Activated CD4-positive, alpha-beta T cell treated with anti-CD3 and anti-CD28 coated beads, Interleukin-10, Interleukin-2, amounts not matched to agents 100 ng/mL and 50 ng/mL, durations not matched to agents 16 hours and 8 hours (primary cell): ENCODE measurements around the gene GALNT9.

Experiments used
- DNase-seq: peaks from one replicate; pipeline ENCODE4 v3.0.0-alpha.2; 2020

GALNT9 gene

DNA sequence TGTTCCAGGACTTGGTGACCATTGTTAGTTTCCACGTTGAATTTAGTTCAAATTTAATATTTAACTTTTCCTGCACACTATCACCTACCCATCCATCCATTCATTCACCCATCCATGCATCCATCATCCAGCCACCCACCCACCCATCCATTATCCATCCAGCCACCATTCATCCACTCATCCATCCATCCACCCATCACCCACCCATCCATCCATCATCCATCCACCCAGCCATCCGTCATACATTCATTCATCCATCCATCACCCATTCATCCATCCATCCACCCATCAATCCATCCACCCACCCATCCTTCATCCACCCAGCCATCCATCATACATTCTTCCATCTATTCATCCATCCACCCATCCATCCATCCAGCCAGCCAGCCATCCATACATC lies 163.3 kb downstream of the GALNT9 start:
- no peak for DNase-seq

DNA sequence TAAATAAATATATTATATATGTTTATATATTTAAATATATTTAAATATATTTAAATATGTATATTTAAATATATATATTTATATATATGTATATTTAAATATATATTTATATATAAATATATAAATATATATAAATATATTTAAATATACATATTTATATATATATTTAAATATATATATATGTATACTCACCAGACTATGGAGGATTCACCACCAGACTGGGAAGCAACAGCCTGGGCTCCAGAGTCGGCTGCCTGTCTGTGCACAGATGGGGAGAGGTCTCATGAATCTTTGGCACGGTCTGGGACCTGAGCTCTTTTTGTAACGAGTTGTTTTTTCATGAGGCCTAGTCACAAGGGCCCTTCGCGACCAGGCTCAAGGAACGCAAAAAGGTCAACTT lies 163.8 kb downstream of the GALNT9 start:
- DNase-seq: no peak

DNA sequence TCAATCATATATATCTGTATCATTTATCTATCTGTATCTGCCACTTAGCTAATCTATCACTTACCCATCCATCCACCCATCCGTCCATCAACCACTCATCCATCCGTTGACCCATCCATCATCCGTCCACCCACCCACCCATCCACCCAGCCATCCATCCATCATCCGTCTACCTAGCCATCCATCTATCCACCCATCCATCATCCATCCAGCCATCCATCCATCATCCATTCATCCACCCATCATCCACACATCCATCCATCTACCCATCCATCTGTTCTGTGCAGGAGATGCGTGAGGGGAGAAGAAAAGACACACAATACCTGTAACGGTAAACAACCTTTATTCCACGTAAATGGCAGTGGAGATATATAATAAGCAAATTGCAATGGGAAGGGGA lies 165.0 kb downstream of the GALNT9 start:
- no peak for DNase-seq

DNA sequence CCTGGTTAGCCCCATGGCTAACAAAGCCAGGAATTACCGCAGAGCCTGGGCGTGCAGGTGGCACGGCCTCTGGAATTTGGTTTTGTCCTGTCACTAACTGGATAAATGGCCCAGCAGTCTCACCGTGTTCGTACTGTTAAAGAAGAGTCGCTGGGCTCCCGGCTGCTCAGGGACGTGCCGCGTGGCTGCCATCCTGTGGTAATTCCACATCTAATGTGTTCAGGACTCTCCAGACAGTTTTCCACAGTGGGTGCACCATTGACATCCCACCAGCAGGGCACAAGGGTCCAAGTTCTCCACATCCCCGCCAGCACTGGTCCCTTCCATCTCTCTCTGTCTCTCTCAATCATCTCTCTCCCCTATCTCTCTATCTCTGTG lies 165.5 kb downstream of the GALNT9 start:
- no peak for DNase-seq

DNA sequence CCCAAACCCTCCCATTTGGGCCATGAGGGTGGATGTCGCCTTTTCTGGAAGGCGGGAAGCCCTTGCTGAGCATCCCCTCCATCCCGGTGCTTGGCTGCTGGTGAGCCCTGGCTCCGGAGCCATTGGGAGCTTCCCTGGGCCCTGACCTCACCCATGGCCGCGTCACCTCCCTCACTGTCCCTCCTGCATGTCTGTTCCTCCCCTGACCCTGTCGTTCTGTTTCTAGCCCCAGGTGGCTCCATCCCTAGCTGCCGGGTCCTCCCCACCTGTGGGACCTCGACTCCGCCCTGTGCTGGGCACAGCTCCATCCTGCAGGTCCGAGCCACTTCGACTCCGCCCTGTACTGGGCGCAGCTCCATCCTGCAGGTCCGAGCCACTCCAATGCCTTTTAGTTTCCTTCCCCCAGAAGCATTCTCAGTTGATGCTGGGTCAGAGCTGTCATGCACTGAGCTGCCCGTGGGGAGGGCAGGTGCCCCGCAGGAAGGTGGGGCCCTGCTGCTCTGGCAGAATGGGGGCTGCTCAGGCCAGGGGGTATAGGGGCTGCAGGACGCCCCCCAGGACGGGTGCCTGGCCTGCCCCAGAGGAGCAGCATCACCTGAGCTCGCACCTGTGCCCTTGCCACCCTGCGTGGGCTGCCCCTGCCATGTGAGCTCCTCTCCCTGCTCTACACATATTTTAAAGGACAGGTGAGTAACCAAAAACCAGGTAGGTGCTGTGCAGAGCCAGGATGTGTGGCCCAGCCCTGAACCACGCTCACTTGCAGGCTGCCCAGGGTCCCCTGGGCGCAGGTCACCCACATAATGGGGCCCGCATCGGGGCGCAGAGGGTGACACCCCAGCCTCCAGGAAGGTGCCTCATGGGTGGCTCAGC lies 166.1 kb downstream of the GALNT9 start:
- no peak for DNase-seq

DNA sequence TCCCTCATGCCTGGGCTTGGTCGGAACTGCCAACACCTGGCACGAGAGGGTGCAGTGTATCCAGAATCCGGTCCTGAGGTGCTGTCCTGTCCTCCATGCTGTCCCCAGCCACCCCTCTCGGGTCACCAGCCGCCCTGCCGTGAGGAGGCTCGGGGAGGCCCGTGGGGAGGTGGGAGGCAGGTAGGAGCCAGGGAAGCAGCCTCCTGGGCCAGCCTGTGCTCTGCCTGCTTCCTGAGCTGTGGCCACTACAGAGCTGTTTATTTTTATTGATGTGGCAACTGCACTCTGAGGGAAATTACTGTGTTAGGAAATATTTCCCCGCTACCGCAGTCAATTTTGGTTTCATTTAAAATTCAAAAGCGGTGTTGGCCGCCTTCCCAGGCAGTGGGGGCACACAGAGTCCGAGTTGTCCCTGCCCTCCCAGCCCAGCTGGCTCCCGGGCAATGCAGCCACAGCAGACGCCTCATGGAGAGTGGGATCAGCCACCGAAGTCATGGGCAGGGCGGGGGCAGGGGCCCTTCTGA lies 166.8 kb downstream of the GALNT9 start:
- DNase-seq: no peak

DNA sequence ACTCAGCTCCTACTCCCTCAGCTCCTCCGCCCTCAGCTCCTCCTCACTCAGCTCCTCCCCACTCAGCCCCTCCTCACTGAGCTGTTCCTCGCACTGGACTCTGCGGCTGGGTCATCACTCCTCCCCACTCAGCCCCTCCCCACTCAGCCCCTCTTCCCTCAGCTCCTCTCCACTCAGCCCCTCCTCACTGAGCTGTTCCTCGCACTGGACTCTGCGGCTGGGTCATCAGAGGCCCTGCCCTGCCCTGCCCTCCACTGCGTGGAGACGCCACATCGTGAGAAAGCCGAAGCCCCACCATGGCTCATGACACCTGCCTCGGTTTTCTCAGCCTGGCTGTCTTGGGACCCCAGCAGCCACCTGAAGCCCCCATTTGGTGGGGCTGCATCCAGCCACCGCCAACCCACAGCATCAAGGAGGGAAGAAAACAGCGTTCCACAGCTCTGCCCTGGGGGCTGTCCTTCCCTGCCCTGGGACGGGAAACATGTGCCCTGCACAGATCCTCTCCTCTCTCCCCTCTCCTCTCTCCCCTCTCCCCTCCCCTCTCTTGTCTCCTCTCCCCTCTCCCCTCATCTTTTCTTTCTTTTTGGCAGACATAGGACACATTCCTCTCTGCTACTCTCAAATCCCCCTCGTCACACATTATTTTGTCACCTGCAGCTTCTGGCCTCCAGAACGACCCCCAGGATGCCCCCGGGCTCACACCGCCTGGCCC lies 167.4 kb downstream of the GALNT9 start:
- no peak for DNase-seq

DNA sequence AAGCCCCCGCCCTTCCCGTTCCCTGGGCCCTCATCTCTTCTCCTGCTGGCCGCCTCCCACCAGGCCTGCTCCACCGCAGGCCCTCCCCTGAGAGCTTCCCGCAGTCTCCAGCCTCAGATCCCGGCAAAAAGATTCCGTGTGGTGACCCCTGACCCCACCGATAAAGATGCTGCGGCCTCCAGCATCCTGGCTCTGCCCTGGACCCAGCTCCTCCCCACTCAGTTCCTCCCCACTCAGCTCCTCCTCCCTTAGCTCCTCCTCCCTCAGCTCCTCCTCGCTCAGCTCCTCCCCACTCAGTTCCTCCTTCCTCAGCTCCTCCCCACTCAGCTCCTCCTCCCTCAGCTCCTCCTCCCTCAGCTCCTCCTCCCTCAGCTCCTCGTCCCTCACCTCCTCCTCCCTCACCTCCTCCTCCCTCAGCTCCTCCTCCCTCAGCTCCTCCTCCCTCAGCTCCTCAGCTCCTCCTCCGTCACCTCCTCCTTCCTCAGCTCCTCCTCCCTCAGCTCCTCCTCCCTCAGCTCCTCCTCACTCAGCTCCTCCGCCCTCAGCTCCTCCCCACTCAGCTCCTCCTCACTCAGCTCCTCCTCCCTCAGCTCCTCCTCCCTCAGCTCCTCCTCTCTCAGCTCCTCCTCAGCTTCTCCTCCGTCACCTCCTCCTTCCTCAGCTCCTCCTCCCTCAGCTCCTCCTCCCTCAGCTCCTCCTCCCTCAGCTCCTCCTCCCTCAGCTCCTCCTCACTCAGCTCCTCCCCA lies 168.2 kb downstream of the GALNT9 start:
- no peak for DNase-seq

DNA sequence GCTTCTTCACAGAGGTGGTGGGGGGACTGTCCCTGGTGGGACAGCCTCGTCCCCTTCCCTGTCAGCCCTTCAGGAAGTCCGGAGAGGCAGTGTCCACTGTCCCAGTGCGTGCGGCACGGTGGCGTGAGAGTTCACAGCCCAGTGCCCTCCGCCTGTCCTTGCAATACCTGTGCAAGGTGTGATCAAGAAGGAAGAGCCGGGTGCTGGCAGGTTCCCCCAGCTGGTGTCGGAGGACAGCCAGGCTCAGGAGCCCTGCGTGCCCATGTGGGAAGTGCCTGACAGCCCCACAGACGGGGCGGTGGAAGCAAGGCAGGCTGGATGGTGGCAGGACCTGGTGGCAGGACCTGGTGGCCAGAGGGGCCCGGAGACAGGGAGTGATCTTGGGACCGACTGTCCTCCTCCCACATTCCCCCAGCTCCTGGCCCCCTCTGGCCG lies 168.8 kb downstream of the GALNT9 start:
- DNase-seq: no peak

DNA sequence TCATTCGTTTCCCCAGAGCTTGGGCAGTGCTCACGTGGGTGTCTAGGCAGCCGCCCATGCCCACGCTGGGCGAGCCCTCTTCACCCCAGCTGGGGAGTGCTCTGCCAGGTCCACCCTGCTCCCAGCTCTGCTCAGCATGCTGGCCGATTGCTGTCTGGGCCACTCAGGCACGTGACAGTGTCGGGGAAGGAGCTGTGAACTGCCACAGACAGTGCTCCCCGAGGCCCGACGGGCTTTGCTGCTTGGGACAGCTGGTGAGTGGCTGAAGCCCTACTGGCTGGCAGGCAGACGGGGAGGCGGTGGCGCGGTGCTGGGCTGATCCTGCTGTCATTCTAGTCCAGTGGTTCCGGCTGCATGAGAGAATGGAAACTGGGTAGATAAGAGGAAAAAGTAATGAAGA lies 169.4 kb downstream of the GALNT9 start:
- no peak for DNase-seq

DNA sequence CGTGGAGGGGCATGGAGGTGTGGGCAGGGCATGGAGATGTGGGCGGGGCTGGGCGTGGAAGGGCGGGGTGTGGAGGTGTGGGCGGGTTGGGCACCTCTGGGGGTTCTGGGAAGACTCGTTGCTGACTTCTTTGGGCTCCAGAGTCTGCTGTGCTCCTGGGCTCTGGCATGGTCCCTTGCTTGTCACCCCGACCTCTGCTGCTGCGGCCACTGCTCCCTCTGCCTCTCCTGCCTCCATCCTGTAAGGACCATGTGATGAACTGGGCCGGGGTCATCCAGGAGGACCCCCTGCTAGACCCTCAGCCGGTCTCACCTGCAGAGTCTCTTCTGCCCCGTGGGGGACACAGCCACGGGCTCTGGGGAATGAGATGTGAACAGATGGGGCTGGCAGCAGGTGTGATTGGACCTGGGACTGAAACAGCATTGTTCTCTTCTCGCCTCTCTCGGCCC lies 169.8 kb downstream of the GALNT9 start:
- no peak for DNase-seq

DNA sequence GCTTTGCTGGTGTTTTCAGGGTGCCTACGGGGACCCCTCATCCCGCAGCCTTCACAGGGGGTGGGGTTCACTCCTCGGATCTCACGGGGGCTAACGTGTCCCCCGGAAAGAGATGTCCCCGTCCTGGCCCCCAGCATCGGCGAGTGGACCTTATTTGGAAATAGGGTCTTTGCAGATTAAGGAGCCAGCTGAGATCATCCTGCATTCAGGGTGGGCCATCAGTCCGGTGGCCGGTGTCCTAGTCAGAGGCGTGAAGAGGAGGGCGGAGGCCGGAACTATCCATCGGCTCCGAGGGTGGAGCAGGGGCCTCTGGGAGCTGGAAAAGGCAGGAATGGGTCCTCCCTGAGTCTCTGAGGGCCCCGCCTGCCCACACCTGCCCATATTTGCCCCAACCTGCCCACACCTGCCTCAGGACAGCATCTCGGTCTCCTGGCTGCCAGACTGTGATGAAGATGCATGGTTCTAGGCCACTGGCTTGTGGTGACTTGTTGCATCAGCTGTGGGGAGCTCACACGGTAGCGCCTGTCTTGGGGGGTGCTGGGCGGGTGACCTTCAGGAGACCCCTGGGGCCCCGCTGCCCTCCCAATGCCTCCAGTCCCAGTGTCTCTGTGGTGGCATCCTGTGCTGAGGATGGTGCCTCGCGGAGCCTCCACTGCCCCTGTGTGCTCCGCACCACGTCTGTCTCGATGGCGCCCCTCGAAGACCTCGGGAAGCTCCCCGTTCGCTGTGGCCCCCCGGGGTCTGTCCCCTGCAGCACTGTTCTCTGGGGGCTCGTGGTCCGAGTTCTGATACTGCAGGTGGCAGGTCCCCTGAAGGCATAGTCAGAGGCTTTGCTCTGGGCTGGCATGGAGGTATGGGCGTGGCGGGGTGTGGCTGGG lies 170.5 kb downstream of the GALNT9 start:
- no peak for DNase-seq

DNA sequence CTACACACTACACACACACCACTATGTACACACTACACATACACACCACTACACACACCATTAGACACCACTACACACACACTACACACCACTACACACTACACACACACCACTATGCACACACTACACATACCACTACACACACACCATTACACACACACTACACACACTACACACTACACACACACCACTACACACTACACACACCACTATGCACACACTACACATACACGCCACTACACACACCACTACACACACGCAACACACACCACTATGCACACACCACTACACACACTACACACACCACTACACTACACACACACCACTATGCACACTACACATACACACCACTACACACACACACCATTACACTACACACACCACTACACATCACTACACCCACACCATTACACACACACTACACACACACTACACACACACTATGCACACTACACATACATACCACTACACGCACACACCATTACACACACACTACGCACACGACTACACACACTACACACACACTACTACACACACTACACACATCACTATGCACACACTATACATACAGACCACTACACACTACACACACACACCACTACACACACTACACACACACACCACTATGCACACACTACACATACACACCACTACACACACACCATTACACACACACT lies 171.5 kb downstream of the GALNT9 start:
- no peak for DNase-seq

DNA sequence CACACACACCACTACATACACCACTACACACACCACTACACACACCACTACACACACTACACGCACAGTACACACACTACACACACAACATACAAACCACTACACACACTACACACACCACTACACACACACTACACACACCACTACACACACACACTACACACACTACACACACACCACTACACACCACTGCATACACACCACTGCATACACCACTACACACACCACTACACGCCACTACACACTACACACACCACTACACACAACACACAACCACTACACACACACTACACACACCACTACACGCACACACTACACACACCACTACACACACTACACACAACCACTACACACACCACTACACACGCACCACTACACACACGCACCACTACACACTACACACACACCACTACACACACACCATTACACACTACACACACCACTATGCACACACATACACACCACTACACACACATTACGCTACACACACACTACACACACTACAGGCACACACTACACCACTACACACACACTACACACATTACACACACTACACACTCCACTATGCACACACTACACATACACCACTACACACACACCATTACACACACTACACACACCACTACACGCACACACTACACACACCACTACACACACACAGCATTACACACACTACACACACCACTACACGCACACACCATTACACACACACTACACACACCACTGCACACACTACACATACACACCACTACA lies 172.6 kb downstream of the GALNT9 start:
- DNase-seq: no peak

DNA sequence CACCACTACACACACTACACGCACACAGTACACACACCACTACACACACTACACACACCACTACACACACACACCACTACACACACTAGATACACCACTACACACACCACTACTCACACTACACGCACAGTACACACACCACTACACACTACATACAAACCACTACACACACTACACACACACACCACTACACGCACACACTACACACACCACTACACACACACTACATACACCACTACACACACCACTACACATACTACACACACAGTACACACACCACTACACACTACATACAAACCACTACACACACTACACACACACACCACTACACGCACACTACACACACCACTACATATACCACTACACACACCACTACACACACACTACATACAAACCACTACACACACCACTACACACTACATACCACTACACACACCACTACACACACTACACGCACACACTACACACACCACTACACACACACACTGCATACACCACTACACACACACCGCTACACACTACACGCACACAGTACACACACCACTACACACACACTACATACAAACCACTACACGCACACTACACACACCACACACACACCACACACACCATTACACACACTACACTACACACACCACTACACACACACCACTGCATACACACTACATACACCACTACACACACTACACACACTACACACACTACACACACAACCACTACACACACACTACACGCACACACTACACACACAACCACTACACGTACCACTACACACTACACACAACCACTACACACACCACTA lies 173.4 kb downstream of the GALNT9 start:
- DNase-seq: no peak

DNA sequence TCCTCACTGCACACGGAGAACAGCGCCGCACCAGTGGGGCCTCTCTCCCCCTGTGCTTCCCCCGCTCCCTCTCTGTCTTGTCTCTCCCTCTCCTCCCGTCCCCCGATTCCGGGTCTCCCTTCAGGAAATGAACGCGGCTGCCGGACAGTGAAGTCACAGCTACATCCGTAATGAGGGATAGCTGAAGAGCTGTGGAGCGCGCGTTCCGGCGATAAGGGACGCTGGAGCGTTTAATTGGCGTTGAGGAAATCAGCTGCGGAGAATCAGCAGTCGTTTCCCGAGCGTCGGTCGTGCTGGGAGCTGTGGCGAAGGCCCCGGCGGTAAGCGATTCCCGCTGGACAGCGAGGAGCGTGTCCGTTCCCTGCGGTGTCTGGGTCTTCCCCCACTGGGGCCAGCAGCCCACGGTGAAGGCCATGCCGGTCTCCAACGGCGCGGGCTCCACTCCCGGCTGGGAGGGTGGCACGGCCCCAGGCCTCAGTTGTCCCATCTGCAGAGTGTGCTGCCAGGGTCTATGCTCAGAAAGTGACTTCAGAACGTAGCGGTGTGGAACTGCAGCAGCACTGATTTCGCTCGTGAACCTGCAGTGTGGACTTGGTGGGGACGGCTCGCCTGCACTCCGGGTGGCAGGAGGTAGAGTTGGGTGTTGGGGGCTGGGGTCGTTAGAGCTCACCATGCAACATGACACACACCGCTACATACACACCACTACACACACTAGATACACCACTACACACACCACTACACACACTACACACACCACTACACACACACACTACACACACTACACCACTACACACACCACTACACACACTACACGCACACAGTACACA lies 174.2 kb downstream of the GALNT9 start:
- DNase-seq: no peak

DNA sequence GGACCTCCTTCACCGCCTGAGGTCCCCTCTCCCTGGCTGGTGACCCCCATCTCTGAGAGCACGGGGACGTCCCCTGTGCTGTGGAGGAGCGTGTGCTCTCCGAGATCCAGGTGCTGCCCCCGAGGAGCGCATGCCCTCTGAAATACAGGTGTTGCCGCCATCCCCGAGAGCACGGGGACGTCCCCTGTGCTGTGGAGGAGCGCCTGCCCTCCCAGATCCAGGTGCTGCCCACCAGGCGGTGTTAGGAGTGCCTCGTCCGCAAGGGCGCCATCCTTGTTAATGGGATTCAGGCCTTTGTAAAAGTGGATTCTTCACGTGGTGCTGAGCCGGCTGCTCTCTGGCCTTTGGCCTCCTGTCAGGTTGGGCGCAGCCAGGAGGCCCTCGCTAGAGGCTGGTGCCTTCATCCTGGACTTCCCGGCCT lies 175.0 kb downstream of the GALNT9 start:
- DNase-seq: no peak

DNA sequence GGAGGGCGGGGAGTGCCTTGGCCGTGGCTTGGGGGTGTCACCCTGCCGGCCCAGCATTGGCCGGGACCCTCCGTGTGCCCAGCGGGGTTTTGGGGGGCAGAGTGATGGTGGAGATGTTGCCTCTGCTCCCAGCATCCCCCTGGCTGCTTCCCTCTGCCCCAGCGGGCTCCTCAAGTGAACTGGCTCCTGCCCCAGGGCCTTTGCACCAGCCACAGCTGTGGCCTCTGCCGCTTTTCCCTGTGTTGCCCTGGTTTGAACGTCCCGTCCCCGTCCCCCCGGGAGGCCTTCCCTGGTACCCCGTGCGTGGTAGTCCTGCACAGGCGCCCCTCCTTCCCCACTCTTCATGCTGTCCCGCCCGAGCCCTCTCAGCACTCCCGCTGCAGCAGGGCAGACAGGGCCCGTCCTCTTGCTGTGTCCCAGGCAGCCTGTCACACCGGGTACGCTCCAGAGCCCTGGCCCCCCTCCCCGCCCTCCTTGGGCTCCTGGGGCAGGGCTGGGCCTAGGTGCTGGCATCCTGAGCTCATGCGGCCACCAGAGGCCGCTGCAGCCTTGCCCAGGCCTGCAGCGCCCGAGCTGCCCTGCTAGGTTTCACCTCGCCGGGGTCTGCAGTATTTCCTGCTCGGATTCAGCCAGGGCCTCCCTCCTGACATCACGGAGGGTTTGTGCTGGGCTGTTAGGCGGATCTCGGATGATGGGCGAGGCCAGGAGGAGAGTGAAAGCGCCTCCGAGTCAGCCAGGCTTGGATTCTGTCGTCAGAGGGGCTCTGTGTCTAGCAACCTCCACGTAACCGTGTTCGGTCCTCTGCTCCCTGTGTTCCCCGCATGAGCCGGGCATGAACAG lies 175.7 kb downstream of the GALNT9 start:
- DNase-seq: peak; percentile 72
